Testis (tissue), 3 donors: ENCODE data around the gene ZNF827. TPM values are rescaled to one million over a fixed set of nuclear protein-coding genes. Genes with fewer than 3 reads are reported as not detected.

Experiments used
- DNase-seq: peaks from one replicate; pipeline ENCODE4 v3.0.0-alpha.2; 2019
- H3K27ac ChIP-seq, 2 donors: fragments of 200-600 bp; sonication (generic); one replicate each; pipeline ENCODE4 v1.5.1; 2019
- H3K27me3 ChIP-seq: fragments of 200-600 bp; sonication (generic); one replicate; pipeline ENCODE4 v1.5.1; 2019
- H3K36me3 ChIP-seq: fragments of 200-600 bp; sonication (generic); one replicate; pipeline ENCODE4 v1.5.1; 2017; ENCODE audit warnings: low read depth; ENCODE audit errors: missing control alignments
- H3K4me1 ChIP-seq: fragments of 200-600 bp; sonication (generic); one replicate; pipeline ENCODE4 v1.5.1; 2019
- H3K4me3 ChIP-seq, 2 donors: fragments of 200-600 bp; sonication (generic); one replicate each; pipeline ENCODE4 v1.5.1; 2017 to 2019
- H3K9me3 ChIP-seq: fragments of 200-600 bp; sonication (generic); one replicate; pipeline ENCODE4 v1.5.1; 2017
- CTCF ChIP-seq, 3 experiments: fragments of 450-650 bp in 2 of 3; fragments of 200-600 bp in 1 of 3; sonication (generic) in 1 of 3; IDR thresholded peaks; one replicate each; pipeline ENCODE4 v1.5.1; 2016 to 2019; ENCODE audit warnings: antibody characterized with exemption in 3 of 3, mild to moderate bottlenecking in 2 of 3, moderate library complexity in 1 of 3
- POLR2A ChIP-seq: fragments of 450-650 bp; IDR thresholded peaks from one replicate; pipeline ENCODE4 v1.6.1; 2017; ENCODE audit warnings: antibody characterized with exemption, mild to moderate bottlenecking, moderate library complexity
- WGBS, 2 donors: methylation state at CpG; one replicate each; pipeline ENCODE4 v1.1.5; 2018; 5-methylcytosine and 5-hydroxymethylcytosine counted together
- intact Hi-C: fragments of 100-400 bp; cut with DNase I; formaldehyde crosslinking; loops from one replicate; pipeline ENCODE4 v1.15.1; 2023; ENCODE audit warnings: low total_unique reads
- polyA plus RNA-seq: library from polyadenylated mRNA; stranded (reverse); fragments of 350-450 nt; fragmentation: Illumina TruSeq; extraction: RNeasy Lipid Tissue Mini Kit (QIAGEN cat#74804); gene quantifications from one replicate; pipeline ENCODE4 v1.2.3, GENCODE V29; 2014; ENCODE audit warnings: low read depth, low replicate concordance; ENCODE audit not compliant: insufficient read depth
- total RNA-seq, 2 donors: library from RNA; depleted of rRNA; stranded (reverse); fragments of >200 nt; gene quantifications; one replicate each; pipeline ENCODE4 v1.2.3, GENCODE V29; 2016

ZNF827 gene
- total and polyA plus RNA-seq, 3 donors from 2014 or later, result 13.9 to 46.8 (median 37.5) TPM

- Histone ChIP-seq H3K4me3 (no peak overlapping the region), H3K27me3 (no peaks in the 10 kb centered on the region), H3K4me1 (no peaks in the 10 kb centered on the region), H3K9me3 (no peaks in the 10 kb centered on the region), H3K27ac (no peak overlapping the region), H3K36me3 (no peaks in the 10 kb centered on the region)
- intact Hi-C loops, result no loop called here
- DNase-seq, result no peak
- no peak for TF ChIP-seq CTCF (IDR thresholded peaks at IDR 0.05)
- TF ChIP-seq POLR2A, result no peak
- 73 to 83% methylated on average over 2 of the region's 2 CpGs for WGBS, 2 donors
These were observed 87.0 kb downstream of the ZNF827 start for GRCh38 chr4:145851511-145852201.

- Histone ChIP-seq H3K27me3 (no peaks in the 10 kb centered on the region), H3K9me3 (no peaks in the 10 kb centered on the region), H3K27ac (no peak overlapping the region), H3K4me3 (no peak overlapping the region), H3K36me3 (no peaks in the 10 kb centered on the region), H3K4me1 (no peaks in the 10 kb centered on the region)
- TF ChIP-seq POLR2A (no peak), CTCF (IDR thresholded peaks at IDR 0.05) (no peak)
- DNase-seq, result no peak
- intact Hi-C loops, result no loop called here
- 89 to 94% methylated on average over 7 of the region's 7 CpGs for WGBS, 2 donors
These were observed 90.9 kb downstream of the ZNF827 start for GRCh38 chr4:145847764-145848163.

GRCh38 chr4:145845118-145845517 is 93.5 kb downstream of the ZNF827 start:
- 90 to 93% methylated on average over 4 of the region's 4 CpGs for WGBS, 2 donors
- intact Hi-C loops, result no loop called here
- Histone ChIP-seq H3K4me1 (no peaks in the 10 kb centered on the region), H3K9me3 (no peaks in the 10 kb centered on the region), H3K4me3 (no peak overlapping the region), H3K27ac (no peak overlapping the region), H3K27me3 (no peaks in the 10 kb centered on the region), H3K36me3 (no peaks in the 10 kb centered on the region)
- TF ChIP-seq CTCF (IDR thresholded peaks at IDR 0.05) (no peak), POLR2A (no peak)
- no peak for DNase-seq

- intact Hi-C loops, result no loop called here
These were observed 95.0 kb downstream of the ZNF827 start for GRCh38 chr4:145843639-145844038.

More at GRCh38 chr4:145843639-145844038, 95.0 kb downstream of the ZNF827 start:
- H3K27me3 ChIP-seq, result no peaks in the 10 kb centered on the region
- H3K4me1 ChIP-seq, result no peaks in the 10 kb centered on the region
- 85 to 91% methylated on average over 6 of the region's 6 CpGs for WGBS, 2 donors
- no peak overlapping the region for H3K27ac ChIP-seq
- TF ChIP-seq CTCF (IDR thresholded peaks at IDR 0.05), result no peak
- TF ChIP-seq POLR2A, result no peak
- H3K4me3 ChIP-seq, result no peak overlapping the region
- H3K36me3 ChIP-seq, result no peaks in the 10 kb centered on the region
- no peaks in the 10 kb centered on the region for H3K9me3 ChIP-seq
- no peak for DNase-seq
